H1 (cell line): ENCODE data around the gene CCDC47. TPM values are rescaled to one million over a fixed set of nuclear protein-coding genes. Genes with fewer than 3 reads are reported as not detected.

Experiments
- CTCF ChIA-PET: fragments of 300-600 bp; sonication (Branson Sonifier 250); formaldehyde crosslinking; loops from one replicate; lab custom pipeline; 2021; ENCODE audit not compliant: partially characterized antibody; lab: Charles Lee
- POLR2A ChIA-PET: fragments of 300-600 bp; sonication (Branson Sonifier 250); formaldehyde crosslinking; loops from one replicate; lab custom pipeline; 2021; ENCODE audit warnings: inconsistent platforms; ENCODE audit not compliant: partially characterized antibody; lab: Charles Lee
- DNase-seq, 2 experiments: peaks; one replicate each; pipeline versions ENCODE4 v3.0.0 to v3.0.0-alpha.2; 2010 to 2022; ENCODE audit warnings: low spot score in 2 of 2, low read depth in 1 of 2, mixed read lengths in 1 of 2
- FAIRE-seq: peaks from 2 replicates; lab custom pipeline; 2011; peaks lifted over from hg19 to GRCh38; lab: Jason Lieb, UNC
- H2AFZ ChIP-seq: 2 replicates; pipeline ENCODE4 v1.8.1; 2012; ENCODE audit warnings: low read length, inconsistent platforms
- H2AK5ac ChIP-seq: 2 replicates; pipeline ENCODE4 v1.6.1; 2013; ENCODE audit warnings: low read depth, low read length
- H2BK120ac ChIP-seq: replicated peaks from 2 replicates; pipeline ENCODE3; 2013; ENCODE audit warnings: low read depth, low read length, inconsistent platforms
- H2BK12ac ChIP-seq: 2 replicates; pipeline ENCODE4 v1.6.1; 2013; ENCODE audit warnings: low read depth, low read length
- H2BK15ac ChIP-seq: 2 replicates; pipeline ENCODE4 v1.6.1; 2013; ENCODE audit warnings: low read length
- H2BK20ac ChIP-seq: 2 replicates; pipeline ENCODE4 v1.6.1; 2013; ENCODE audit warnings: low read length
- H2BK5ac ChIP-seq: 2 replicates; pipeline ENCODE4 v1.6.1; 2013; ENCODE audit warnings: low read depth, low read length
- H3K14ac ChIP-seq: 2 replicates; pipeline ENCODE4 v1.6.1; 2013; ENCODE audit warnings: inconsistent platforms; ENCODE audit not compliant: insufficient read length
- H3K18ac ChIP-seq: 2 replicates; pipeline ENCODE4 v1.6.1; 2013; ENCODE audit warnings: low read length; ENCODE audit errors: extremely low read depth
- H3K23ac ChIP-seq: 2 replicates; pipeline ENCODE4 v1.6.1; 2013; ENCODE audit warnings: inconsistent platforms; ENCODE audit not compliant: insufficient read length
- H3K23me2 ChIP-seq: 2 replicates; pipeline ENCODE4 v1.6.1; 2013; ENCODE audit warnings: low read depth, low read length
- H3K27ac ChIP-seq: 2 replicates; pipeline ENCODE4 v1.6.1; 2011; ENCODE audit warnings: low read depth, low read length, inconsistent platforms
- H3K27me3 ChIP-seq, 4 experiments: replicated peaks in 1 of 4; 1 replicate in 1 of 4; 2 replicates in 3 of 4; pipeline versions ENCODE4 v1.6.1 to v1.8.1; 2011 to 2013; ENCODE audit warnings: low read length in 3 of 4, mild to moderate bottlenecking in 3 of 4, inconsistent platforms in 2 of 4, mixed read lengths in 2 of 4, moderate library complexity in 1 of 4; ENCODE audit not compliant: control insufficient read depth in 3 of 4, insufficient read depth in 3 of 4; ENCODE audit errors: extremely low read depth in 1 of 4
- H3K36me3 ChIP-seq, 4 experiments: 2 replicates each; pipeline versions ENCODE4 v1.6.1 to v1.8.1; 2011 to 2013; ENCODE audit warnings: mild to moderate bottlenecking in 4 of 4, low read length in 3 of 4, moderate library complexity in 2 of 4, control low read depth in 1 of 4, inconsistent platforms in 1 of 4; ENCODE audit not compliant: insufficient read depth in 4 of 4, control insufficient read depth in 2 of 4
- H3K4ac ChIP-seq: replicated peaks from 2 replicates; pipeline ENCODE3; 2013; ENCODE audit warnings: low read length, low read depth, mixed read lengths, inconsistent platforms; ENCODE audit not compliant: insufficient read length
- H3K4me1 ChIP-seq, 4 experiments: replicated peaks in 1 of 4; 1 replicate in 1 of 4; 2 replicates in 3 of 4; pipeline versions ENCODE4 v1.6.1 to v1.8.1; 2011 to 2013; ENCODE audit warnings: low read length in 3 of 4, inconsistent platforms in 2 of 4, mixed read lengths in 1 of 4; ENCODE audit not compliant: insufficient read depth in 4 of 4, control insufficient read depth in 3 of 4
- H3K4me2 ChIP-seq, 2 experiments: 2 replicates each; pipeline versions ENCODE4 v1.6.1 to v1.8.1; 2011 to 2013; ENCODE audit warnings: low read depth in 2 of 2, low read length in 2 of 2, control low read depth in 1 of 2, inconsistent platforms in 1 of 2, mild to moderate bottlenecking in 1 of 2; ENCODE audit not compliant: insufficient read depth in 1 of 2
- H3K4me3 ChIP-seq, 4 experiments: fragments of 200-600, 300-600 bp in 1 of 4; sonication (generic), shearing (Covaris generic), sonication (Bioruptor Twin) in 1 of 4; 2 replicates each; pipeline versions ENCODE4 v1.5.1 to v1.8.1; 2011 to 2016; ENCODE audit warnings: low read length in 4 of 4, low read depth in 3 of 4, control low read depth in 2 of 4, inconsistent platforms in 2 of 4, mild to moderate bottlenecking in 2 of 4, mixed read lengths in 1 of 4, moderate library complexity in 1 of 4; ENCODE audit not compliant: insufficient read depth in 2 of 4; ENCODE audit errors: extremely low read depth in 1 of 4
- H3K56ac ChIP-seq: replicated peaks from 2 replicates; pipeline ENCODE3; 2013; ENCODE audit warnings: low read depth, mild to moderate bottlenecking, mixed read lengths, low read length, inconsistent platforms; ENCODE audit not compliant: insufficient read length
- H3K79me1 ChIP-seq: 2 replicates; pipeline ENCODE4 v1.6.1; 2013; ENCODE audit warnings: low read depth, low read length, control low read depth
- H3K79me2 ChIP-seq, 2 experiments: 2 replicates each; pipeline versions ENCODE4 v1.6.1 to v1.8.1; 2012 to 2013; ENCODE audit warnings: low read length in 2 of 2, mild to moderate bottlenecking in 2 of 2, inconsistent platforms in 1 of 2; ENCODE audit not compliant: insufficient read depth in 2 of 2, control insufficient read depth in 1 of 2
- H3K9ac ChIP-seq, 4 experiments: replicated peaks in 1 of 4; 1 replicate in 1 of 4; 2 replicates in 3 of 4; pipeline versions ENCODE4 v1.6.1 to v1.8.1; 2011 to 2013; ENCODE audit warnings: low read depth in 3 of 4, low read length in 3 of 4, control low read depth in 2 of 4, mild to moderate bottlenecking in 2 of 4, moderate library complexity in 2 of 4, inconsistent platforms in 1 of 4; ENCODE audit errors: extremely low read depth in 1 of 4
- H3K9me3 ChIP-seq, 2 experiments: 2 replicates each; pipeline versions ENCODE4 v1.6.1 to v1.8.1; 2012 to 2013; ENCODE audit warnings: mild to moderate bottlenecking in 2 of 2, moderate library complexity in 2 of 2, control low read depth in 1 of 2, inconsistent platforms in 1 of 2, low read depth in 1 of 2, low read length in 1 of 2, mixed read lengths in 1 of 2; ENCODE audit not compliant: insufficient read depth in 2 of 2
- H4K20me1 ChIP-seq, 2 experiments: replicated peaks in 1 of 2; 2 replicates each; pipeline versions ENCODE3 to v1.8.1; 2011 to 2013; ENCODE audit warnings: inconsistent platforms in 2 of 2, low read length in 2 of 2, mild to moderate bottlenecking in 1 of 2; ENCODE audit not compliant: insufficient read depth in 2 of 2, control insufficient read depth in 1 of 2
- H4K5ac ChIP-seq: 2 replicates; pipeline ENCODE4 v1.6.1; 2013; ENCODE audit warnings: low read length, low read depth, mixed read lengths, inconsistent platforms; ENCODE audit not compliant: insufficient read length
- H4K8ac ChIP-seq: 2 replicates; pipeline ENCODE4 v1.8.0; 2013; ENCODE audit warnings: mild to moderate bottlenecking, moderate library complexity, low read length, inconsistent platforms; ENCODE audit not compliant: insufficient read depth; ENCODE audit errors: extremely low read depth
- H4K91ac ChIP-seq: replicated peaks from 2 replicates; pipeline ENCODE3; 2013; ENCODE audit warnings: low read length, mixed read lengths, inconsistent platforms; ENCODE audit not compliant: insufficient read length
- ASH2L ChIP-seq: fragments of 200-600, 300-600 bp; sonication (generic); IDR thresholded peaks from one replicate; pipeline ENCODE4 v1.7.1; 2017; ENCODE audit warnings: low read length
- BCL11A ChIP-seq, 2 experiments: IDR thresholded peaks; one replicate each; pipeline ENCODE4 v1.6.1; 2011; ENCODE audit warnings: low read depth in 2 of 2, low read length in 2 of 2, mild to moderate bottlenecking in 2 of 2
- CBX5 ChIP-seq: fragments of 300-800, 300-1000 bp; sonication (generic); IDR thresholded peaks from 2 replicates; pipeline ENCODE4 v1.7.1; 2016; ENCODE audit warnings: antibody characterized with exemption, low read length, low read depth
- CBX8 ChIP-seq: fragments of 300-800, 300-1000 bp; sonication (generic); IDR thresholded peaks from 2 replicates; pipeline ENCODE4 v1.7.1; 2016; ENCODE audit warnings: low read depth, low read length, borderline replicate concordance
- E2F6 ChIP-seq: IDR thresholded peaks from 2 replicates; pipeline ENCODE4 v1.6.1; 2012; ENCODE audit warnings: inconsistent platforms
- FOSL1 ChIP-seq: IDR thresholded peaks from 2 replicates; pipeline ENCODE4 v1.6.1; 2011; ENCODE audit warnings: mild to moderate bottlenecking, low read depth, low read length, moderate library complexity; ENCODE audit not compliant: insufficient read depth
- MAX ChIP-seq: IDR thresholded peaks from 2 replicates; pipeline ENCODE4 v1.6.1; 2012; ENCODE audit warnings: inconsistent platforms
- RFX5 ChIP-seq: IDR thresholded peaks from 2 replicates; pipeline ENCODE4 v1.6.1; 2011; ENCODE audit warnings: low read depth, low read length, improper control_type of control experiment, borderline replicate concordance
- SP1 ChIP-seq: IDR thresholded peaks from 2 replicates; pipeline ENCODE4 v1.6.1; 2011; ENCODE audit warnings: low read depth, low read length
- SP4 ChIP-seq: IDR thresholded peaks from 2 replicates; pipeline ENCODE4 v1.6.1; 2012; ENCODE audit warnings: low read length, inconsistent platforms
- WGBS, 2 experiments: shearing (Covaris generic) in 1 of 2; methylation state at CpG; one replicate each; pipeline versions ENCODE4 v1.1.6 to v1.1.7; 2013 to 2015; ENCODE audit warnings: low lambda C conversion rate in 2 of 2, mixed read lengths in 2 of 2, inconsistent platforms in 1 of 2, low coverage in 1 of 2, missing lambda C conversion rate in 1 of 2; ENCODE audit not compliant: insufficient replicate concordance in 2 of 2, insufficient coverage in 1 of 2, insufficient read length in 1 of 2; ENCODE audit errors: extremely low coverage in 1 of 2, missing lambda C conversion rate in 1 of 2; 5-methylcytosine and 5-hydroxymethylcytosine counted together
- polyA plus RNA-seq, 7 experiments: library from polyadenylated mRNA; depleted of rRNA in 3 of 7; stranded (reverse) in 5 of 7; unstranded in 2 of 7; fragments of >200 nt in 5 of 7; fragments of 200-250 nt in 2 of 7; gene quantifications; 1 replicate in 5 of 7; 2 replicates in 1 of 7; 4 replicates in 1 of 7; pipeline versions ENCODE4 v1.2.1 to v1.2.3, GENCODE V29; 2011 to 2013; ENCODE audit warnings: missing spikeins in 2 of 7, mixed read lengths in 2 of 7
- total RNA-seq: library from RNA; stranded (reverse); fragmentation: NEBNext Ultra II Directional; extraction: Animal tissue kit (Norgen Biotek cat#: 25700); gene quantifications from 2 replicates; pipeline ENCODE4 v1.2.1, GENCODE V29; 2021
- TF ChIP-seq, protein P1 (sequence below): IDR thresholded peaks from 2 replicates; pipeline ENCODE4 v1.6.1; 2011; ENCODE audit warnings: low read depth, mild to moderate bottlenecking, low read length; ENCODE audit not compliant: insufficient read depth
- TF ChIP-seq, protein P2 (sequence below): IDR thresholded peaks from 2 replicates; pipeline ENCODE4 v1.6.1; 2011; ENCODE audit warnings: low read length, improper control_type of control experiment

Gene CCDC47
- total and polyA plus RNA-seq, 2 of the 8 experiments (the other 6 are each of a cell fraction or from before 2014, with no cell fraction given): 21.2 to 83.1 TPM

DNA sequence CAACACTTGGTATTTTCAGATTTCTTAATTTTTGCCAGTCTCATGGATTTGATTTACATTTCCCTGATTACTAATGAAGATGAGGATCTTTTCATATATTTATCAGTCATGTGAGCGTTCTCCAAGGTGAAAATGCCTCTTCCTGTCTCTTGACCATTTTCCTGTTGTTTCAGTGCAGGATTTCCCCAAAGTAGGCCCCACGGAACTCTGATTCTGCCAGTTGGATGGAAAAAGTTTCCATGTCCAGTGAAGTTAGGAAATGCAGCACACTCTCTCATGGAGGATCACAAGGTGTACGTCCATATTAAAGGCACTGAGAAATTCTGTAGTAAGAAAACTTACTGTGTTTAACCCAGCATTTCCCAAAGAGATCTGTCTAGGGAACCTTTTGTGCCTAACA is 57.0 kb downstream of the CCDC47 start:
- Histone ChIP-seq H3K56ac (no peak overlapping the region), H2AFZ (no peak overlapping the region), H3K79me2 (no peaks in the 10 kb centered on the region), H2BK12ac (no peak overlapping the region), H3K23me2 (no peaks in the 10 kb centered on the region), H3K4me3 (no peak overlapping the region), H3K23ac (no peak overlapping the region), H3K14ac (no peak overlapping the region), H3K27ac (no peak overlapping the region), H2AK5ac (no peak overlapping the region), H3K36me3 (peaks cover 0 to 7% (median 3%) of the 10 kb centered on the region in 4 experiments; a peak in 4 of 8 replicates), H4K8ac (no peak overlapping the region), H4K20me1 (no peaks in the 10 kb centered on the region), H3K27me3 (no peaks in the 10 kb centered on the region), H4K5ac (no peak overlapping the region), H4K91ac (no peak overlapping the region), H2BK5ac (no peak overlapping the region), H3K9me3 (no peaks in the 10 kb centered on the region), H2BK120ac (no peak overlapping the region), H3K4me1 (no peaks in the 10 kb centered on the region), H3K4me2 (no peak overlapping the region), H3K9ac (no peak overlapping the region), H3K4ac (no peak overlapping the region), H2BK20ac (no peak overlapping the region), H2BK15ac (no peak overlapping the region), H3K79me1 (no peaks in the 10 kb centered on the region), H3K18ac (no peak overlapping the region)
- no peak for FAIRE-seq
- no peak for DNase-seq
- WGBS, 2 experiments: 89% methylated on average over 3 of the region's 3 CpGs; no CpG with 5 or more reads in 1 of the 2 experiments
- POLR2A ChIA-PET: interaction anchor here (1.1 to 2.3 kb wide), 2 partner anchors 11 to 15 kb away, joined by 3 to 7 read pairs; no protein-coding TSS in a partner anchor
- CTCF ChIA-PET: no interaction called here
- TF ChIP-seq ASH2L (no peak), MAX (no peak), SP4 (no peak), FOSL1 (no peak), BCL11A (IDR thresholded peaks at IDR 0.05; ENCODE audit: low read depth in 2 of 2, low read length in 2 of 2) (no peak), RFX5 (no peak), E2F6 (no peak), CBX5 (no peak), SP1 (no peak), CBX8 (no peak)
- TF ChIP-seq, protein P1, sequence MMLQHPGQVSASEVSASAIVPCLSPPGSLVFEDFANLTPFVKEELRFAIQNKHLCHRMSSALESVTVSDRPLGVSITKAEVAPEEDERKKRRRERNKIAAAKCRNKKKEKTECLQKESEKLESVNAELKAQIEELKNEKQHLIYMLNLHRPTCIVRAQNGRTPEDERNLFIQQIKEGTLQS: no peak
- TF ChIP-seq, protein P2, sequence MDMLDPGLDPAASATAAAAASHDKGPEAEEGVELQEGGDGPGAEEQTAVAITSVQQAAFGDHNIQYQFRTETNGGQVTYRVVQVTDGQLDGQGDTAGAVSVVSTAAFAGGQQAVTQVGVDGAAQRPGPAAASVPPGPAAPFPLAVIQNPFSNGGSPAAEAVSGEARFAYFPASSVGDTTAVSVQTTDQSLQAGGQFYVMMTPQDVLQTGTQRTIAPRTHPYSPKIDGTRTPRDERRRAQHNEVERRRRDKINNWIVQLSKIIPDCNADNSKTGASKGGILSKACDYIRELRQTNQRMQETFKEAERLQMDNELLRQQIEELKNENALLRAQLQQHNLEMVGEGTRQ: no peak
